Left lobe of liver (tissue), 2 donors: Measurements from ENCODE around the gene NECTIN1. TPM values are rescaled to one million over a fixed set of nuclear protein-coding genes. Genes with fewer than 3 reads are reported as not detected.

Source experiments
- ATAC-seq: fragments of 200-7000 bp; cut with Tn5 transposase; one replicate; pipeline ENCODE4 v1.9.1; 2020; ENCODE audit warnings: mild to moderate bottlenecking, moderate library complexity
- DNase-seq: peaks from one replicate; pipeline ENCODE4 v3.0.0-alpha.2; 2020; ENCODE audit warnings: low spot score
- total RNA-seq: library from RNA; stranded (reverse); gene quantifications from one replicate; pipeline ENCODE4 v1.2.1, GENCODE V29; 2021
- donor health status: DM: no; HTN: no; CAD: no; lungs with moderate emphysema.
- donor health status: DM: no; HTN: yes; CAD: no.

Gene NECTIN1
- total RNA-seq, 1 donor from 2014 or later: 6.5 TPM

GRCh38 chr11:119696378-119697222 lies 32.4 kb downstream of the NECTIN1 start:
- DNase-seq: no peak
- ATAC-seq: no peak

- DNase-seq (peak; percentile 86), ATAC-seq (peak; percentile 84)
Measured at GRCh38 chr11:119694334-119694733, 34.7 kb downstream of the NECTIN1 start.

DNA sequence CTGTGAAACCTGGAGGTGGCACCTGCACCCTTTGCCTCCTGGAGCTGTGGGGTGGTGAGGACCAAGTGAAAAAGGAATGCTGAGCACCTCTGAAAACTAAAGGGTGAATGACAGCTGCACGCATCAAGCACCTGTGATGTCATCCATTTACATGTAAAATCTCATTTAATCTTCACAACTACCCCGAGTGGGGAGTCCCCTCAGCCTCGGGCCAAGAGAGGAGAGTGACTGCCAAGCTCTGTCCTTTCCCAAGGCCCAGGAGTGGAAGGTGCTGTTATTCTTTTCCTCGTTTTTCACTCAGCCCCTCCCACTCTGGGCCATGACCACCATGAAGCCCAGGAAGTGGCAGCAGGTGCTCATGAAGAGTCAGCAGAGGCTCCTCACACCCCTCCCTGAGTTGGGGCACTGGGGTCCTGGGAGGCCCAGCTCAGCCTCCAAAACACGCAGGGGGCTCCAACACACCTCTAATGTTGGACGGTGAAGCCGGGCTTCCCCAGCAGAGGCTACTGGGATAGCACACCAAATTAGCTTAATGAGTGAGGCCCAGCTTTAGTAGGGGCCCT lies 35.7 kb downstream of the NECTIN1 start:
- DNase-seq: no peak
- no peak for ATAC-seq

DNA sequence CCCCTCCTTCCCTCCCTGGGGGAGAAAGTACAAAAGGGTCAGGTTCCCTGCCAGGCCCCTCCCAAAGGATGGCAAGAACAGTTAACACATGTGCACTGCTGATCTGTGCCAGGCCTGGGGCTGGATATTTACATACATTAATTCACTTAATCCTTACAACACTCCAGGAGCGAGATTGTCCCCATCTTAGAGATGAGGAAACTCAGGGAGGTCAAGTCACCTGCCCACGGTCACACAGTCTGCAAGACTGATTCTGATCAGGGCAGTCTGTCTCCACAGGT lies 36.5 kb downstream of the NECTIN1 start:
- ATAC-seq: no peak

DNA sequence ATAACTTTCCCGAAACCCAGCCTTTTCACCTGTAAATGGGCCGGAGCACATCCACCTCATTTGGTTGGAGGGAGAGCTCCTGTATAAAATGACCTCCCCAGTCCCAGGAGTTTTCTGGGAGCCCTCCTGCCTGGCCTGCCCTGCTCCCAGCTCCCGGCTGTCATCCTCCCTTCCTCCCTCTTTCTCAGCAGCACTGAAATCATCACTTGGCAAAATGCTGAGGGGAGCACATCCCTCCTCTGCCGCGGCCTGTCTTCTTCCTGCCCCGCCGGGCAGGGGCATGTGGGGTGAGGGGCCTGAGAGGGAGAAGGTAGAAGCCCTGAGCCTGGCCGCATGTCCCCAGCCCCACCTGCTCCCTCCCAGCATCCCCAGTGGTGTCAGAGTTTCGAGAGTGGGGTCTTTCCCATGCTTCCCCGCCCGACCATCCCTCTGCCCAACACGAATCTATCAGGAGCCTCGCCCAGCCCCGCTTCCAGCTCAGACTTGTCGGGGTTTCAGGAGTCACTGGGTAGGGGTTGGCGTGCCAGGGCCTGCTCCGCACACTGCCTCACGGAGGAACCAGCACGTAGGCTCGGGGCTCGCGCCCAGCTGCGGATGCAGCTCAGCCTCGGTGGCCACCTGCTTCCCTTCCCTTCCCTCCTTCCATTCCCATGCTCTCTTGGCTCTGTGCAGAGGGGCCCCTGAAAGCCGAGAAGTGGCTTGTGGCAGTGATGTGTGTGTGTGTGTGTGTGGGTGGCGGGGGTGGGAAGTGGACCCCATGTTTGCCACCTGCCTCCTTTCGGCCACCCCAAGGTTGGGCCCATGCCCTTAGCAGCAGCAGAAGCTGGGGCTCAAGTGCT lies 37.1 kb downstream of the NECTIN1 start:
- DNase-seq (no peak), ATAC-seq (no peak)

More for the DNA sequence above, 36.5 kb downstream of the NECTIN1 start:
- no peak for DNase-seq

GRCh38 chr11:119691020-119691666 lies 37.9 kb downstream of the NECTIN1 start:
- ATAC-seq (no peak), DNase-seq (no peak)

DNA sequence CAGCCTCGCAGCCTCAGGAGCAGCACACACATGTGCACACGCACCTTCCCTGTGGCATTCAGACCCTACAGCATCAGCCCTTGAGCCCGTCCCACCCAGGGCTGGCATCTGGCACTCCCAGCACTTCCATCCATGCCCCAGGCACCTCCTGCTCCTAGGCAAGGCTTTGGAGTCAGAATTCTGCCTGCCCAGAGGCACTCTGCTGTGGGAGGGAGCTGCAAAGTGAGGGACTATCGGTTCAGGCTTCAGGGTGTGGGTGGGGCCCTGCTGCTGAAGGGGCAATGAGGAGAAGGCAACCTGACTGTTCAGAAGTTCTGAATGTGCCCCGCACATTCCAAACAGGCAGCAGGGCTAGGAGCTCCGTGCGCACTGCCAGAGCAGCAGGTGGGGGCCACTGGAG lies 39.7 kb downstream of the NECTIN1 start:
- ATAC-seq (no peak), DNase-seq (no peak)

DNA sequence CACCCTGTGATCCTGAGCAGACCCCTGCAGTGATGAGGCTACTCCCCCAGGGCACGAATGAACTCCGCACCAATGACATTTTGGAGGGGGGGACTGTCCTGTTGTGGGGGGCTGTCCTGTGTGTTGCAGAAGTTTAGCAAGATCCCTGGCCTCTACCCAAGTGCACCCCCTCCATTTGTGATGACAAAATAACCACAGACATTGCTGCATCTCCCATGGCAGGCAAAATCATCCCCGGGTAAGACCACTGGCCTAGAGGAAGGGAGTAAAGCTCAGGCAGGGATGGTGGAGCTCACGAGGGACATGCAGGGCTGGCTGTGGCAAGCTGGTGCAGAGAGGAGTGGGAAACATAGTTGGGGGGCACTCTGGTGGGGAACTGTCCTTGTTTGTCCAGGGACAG lies 40.6 kb downstream of the NECTIN1 start:
- DNase-seq: no peak
- ATAC-seq: no peak

DNA sequence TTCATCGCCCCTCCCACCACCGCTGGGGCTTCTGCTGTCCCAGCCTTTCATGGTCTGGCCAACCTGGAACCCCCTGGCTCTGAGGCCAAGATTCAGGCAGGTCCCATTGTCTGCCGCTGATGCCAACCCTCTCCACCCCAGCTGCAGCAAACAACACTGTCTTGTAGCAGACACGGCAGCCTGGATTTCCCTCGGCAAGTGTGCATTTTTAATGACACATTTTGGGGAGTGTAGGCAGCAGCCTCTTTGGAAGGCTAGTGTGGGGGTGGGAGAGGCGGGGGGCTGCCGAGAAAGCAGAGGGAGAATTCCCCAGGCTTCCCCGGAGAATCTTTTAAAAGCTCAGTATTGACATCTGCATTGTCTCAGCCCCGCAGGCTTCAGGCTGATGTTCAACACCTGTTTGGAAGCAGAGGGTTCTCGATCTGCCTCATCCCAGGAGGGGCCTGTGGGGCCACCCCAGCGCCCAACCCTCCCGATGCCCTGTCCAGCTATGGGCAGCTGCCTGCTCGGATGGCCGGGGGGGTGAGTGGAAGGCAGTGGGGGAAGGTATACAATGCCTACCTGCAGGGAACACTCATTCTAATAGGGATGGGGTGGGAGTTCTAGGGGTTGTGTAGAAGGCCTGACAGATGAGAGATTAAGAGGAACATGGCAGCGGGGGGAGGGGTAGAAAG lies 41.5 kb downstream of the NECTIN1 start:
- DNase-seq (no peak), ATAC-seq (no peak)

GRCh38 chr11:119686177-119686882 lies 42.7 kb downstream of the NECTIN1 start:
- no peak for DNase-seq
- ATAC-seq: no peak

DNA sequence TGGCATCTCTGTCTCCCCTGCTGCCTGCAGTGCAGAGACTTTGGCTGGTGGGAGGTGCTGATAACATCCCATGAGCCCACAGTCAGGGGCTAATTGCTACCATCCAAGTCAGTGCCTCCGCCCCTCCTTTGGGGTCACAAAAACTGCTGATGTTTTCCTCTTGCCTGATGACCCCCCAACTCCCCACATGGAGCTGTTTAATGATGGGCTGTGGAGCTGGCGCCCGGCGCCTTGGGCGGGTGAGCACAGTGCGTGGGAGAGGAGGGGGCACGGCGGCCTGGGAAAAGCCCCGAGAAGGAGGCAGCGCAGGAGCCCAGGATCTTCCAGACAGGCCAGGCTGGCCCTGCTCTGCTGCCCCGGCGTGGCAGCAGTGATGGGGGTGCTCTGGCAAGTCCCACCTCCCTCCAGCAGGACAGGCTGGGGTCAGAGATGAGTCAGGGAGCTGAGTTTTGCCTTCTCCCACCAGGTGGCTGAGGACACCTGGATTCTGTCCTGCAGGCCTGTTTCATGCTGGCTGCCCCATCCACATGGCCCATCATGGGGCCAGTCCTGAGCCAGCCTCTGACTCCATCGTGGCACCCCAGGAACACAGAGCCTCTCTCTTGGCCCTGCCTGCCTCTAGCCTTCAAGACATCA lies 43.8 kb downstream of the NECTIN1 start:
- ATAC-seq (no peak), DNase-seq (no peak)

DNA sequence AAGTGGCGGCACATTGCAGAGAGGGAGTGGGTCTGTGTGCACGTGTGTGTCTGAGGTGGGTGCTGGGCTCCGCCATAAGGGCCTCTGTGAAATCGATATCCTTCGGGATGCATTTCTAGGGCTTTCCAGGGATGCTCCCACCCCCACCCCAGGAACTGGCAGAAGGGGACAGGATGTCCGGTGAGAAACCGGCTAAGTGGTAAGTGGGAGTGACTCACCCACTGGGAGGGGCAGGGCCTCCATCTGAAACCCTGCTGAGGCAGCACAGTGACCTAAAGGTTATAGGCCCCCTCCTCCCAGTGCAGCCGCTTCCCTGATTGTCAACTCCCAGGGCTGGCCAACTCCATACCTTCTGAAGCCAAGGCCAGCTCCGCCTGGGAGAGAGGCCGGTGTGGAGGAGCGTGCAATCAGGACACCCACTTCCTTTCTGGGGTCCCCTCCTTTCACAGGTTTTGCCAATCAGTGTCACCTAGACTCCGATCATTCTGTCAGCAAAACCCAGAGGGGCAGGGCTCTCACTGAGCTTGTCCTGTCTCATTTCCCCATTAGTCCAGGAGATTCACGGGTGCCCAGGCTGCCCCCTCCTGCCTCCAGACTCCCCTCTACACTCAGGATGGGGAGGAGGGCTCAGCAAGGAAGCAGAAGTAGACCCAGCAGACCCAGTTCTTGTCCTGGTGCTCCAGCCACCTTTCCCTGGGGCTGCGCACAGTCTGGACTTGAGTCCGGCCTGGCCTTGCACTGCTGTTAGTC lies 44.5 kb downstream of the NECTIN1 start:
- DNase-seq (no peak), ATAC-seq (peak; percentile 37)

GRCh38 chr11:119683783-119684182 lies 45.2 kb downstream of the NECTIN1 start:
- ATAC-seq (peak; percentile 27), DNase-seq (no peak)

GRCh38 chr11:119681361-119681910 lies 47.6 kb downstream of the NECTIN1 start:
- ATAC-seq (peak; percentile 65), DNase-seq (no peak)

GRCh38 chr11:119680541-119681360 lies 48.2 kb downstream of the NECTIN1 start:
- DNase-seq: no peak

DNA sequence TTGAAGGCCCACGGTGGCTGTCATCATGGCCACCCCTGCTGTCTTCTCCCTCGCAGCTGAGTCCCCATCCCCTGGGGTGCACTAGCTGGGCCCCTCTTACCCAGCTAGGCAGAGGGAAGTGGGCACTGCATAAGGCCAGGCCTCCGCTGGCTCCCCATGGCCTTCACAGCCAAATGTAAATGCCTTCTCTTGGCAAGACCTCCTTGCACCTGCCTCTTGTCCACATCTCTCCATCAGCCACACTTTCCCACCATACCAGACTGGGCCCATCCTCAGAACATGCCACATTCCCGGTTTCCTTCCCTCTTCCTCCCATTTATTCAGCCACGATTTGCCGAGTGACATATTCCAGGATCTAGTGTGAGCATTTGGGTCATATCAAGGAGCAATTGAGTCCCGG lies 49.7 kb downstream of the NECTIN1 start:
- no peak for ATAC-seq
- no peak for DNase-seq

More at GRCh38 chr11:119680541-119681360, 48.2 kb downstream of the NECTIN1 start:
- peak; percentile 28 for ATAC-seq

DNA sequence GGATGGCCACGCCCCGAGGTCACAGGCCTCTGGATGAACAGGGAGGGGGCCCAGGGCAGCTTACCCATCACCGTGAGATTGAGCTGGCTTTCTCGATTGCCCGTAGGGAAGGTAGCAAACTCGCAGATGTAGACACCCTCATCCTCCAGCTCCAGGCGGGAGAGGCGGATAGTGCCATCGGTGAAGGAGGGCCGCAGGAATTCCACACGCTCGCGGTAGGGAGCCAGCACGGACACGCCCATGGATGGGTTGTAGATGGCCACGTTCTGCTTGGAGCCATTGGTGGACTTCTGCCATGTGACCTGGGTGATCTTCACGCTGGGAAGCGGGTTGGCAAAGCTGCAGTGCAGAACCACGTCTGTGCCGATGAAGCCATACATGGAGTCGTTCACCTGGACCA lies 50.6 kb downstream of the NECTIN1 start:
- DNase-seq (no peak), ATAC-seq (no peak)

GRCh38 chr11:119677840-119678239 lies 51.2 kb downstream of the NECTIN1 start:
- DNase-seq (no peak), ATAC-seq (no peak)
